Activated CD4-positive, alpha-beta T cell treated with anti-CD3 and anti-CD28 coated beads for 36 hours (primary cell): ENCODE results near the gene NRAP. TPM values are rescaled to one million over a fixed set of nuclear protein-coding genes. Genes with fewer than 3 reads are reported as not detected.

Experiments used
- ATAC-seq: fragments of 200-7000 bp; cut with Tn5 transposase; one replicate; pipeline ENCODE4 v1.10.0; 2021; ENCODE audit warnings: mild to moderate bottlenecking, moderate library complexity
- CTCF ChIA-PET: fragments of 350-600 bp; sonication (Branson Sonifier 250); formaldehyde crosslinking; loops from one replicate; lab custom pipeline; 2021; ENCODE audit warnings: antibody characterized with exemption; lab: Charles Lee
- POLR2A ChIA-PET: fragments of 350-600 bp; sonication (Branson Sonifier 250); formaldehyde crosslinking; loops from one replicate; lab custom pipeline; 2021; ENCODE audit warnings: antibody characterized with exemption, inconsistent platforms; lab: Charles Lee
- DNase-seq: peaks from one replicate; pipeline ENCODE4 v3.0.0-alpha.2; 2020
- H3K27ac Mint-ChIP-seq: one replicate; pipeline ENCODE4 v1.8.0; 2021; ENCODE audit warnings: mixed read lengths
- H3K27me3 Mint-ChIP-seq: one replicate; pipeline ENCODE4 v1.8.0; 2021; ENCODE audit warnings: mixed read lengths
- H3K36me3 Mint-ChIP-seq: one replicate; pipeline ENCODE4 v1.8.0; 2021; ENCODE audit warnings: low read depth, mixed read lengths
- H3K4me1 Mint-ChIP-seq: one replicate; pipeline ENCODE4 v1.8.0; 2021; ENCODE audit warnings: mixed read lengths
- H3K4me3 Mint-ChIP-seq: one replicate; pipeline ENCODE4 v1.8.0; 2021; ENCODE audit warnings: mild to moderate bottlenecking, moderate library complexity, mixed read lengths
- H3K9me3 Mint-ChIP-seq: one replicate; pipeline ENCODE4 v1.8.0; 2021; ENCODE audit warnings: low read depth, mixed read lengths
- intact Hi-C, 2 experiments: fragments of 100-400 bp; cut with DNase I in 1 of 2; cut with micrococcal nuclease in 1 of 2; formaldehyde crosslinking; loops; one replicate each; pipeline versions ENCODE4 v1.14.2 to v1.15.1; 2022 to 2024; cut with DNase I, micrococcal nuclease
- total RNA-seq, 2 experiments: library from RNA; stranded (reverse); gene quantifications; one replicate each; pipeline ENCODE4 v1.2.3, GENCODE V29; 2021

The NRAP gene
- total RNA-seq, 2 experiments from 2014 or later = not detected

- no peak overlapping the region for H3K4me3 Mint-ChIP-seq
- ATAC-seq = no peak
These were observed 11.9 kb downstream of the NRAP start for GRCh38 chr10:113651898-113652297.

GRCh38 chr10:113651021-113651420 is 12.8 kb downstream of the NRAP start:
- ChIA-PET CTCF (no interaction called here), POLR2A (no interaction called here)
- no peaks in the 10 kb centered on the region for H3K9me3 Mint-ChIP-seq
- no peaks in the 10 kb centered on the region for H3K4me1 Mint-ChIP-seq
- H3K27me3 Mint-ChIP-seq = peaks cover 13% of the 10 kb centered on the region
- ATAC-seq = no peak
- no peak overlapping the region for H3K27ac Mint-ChIP-seq
- no peaks in the 10 kb centered on the region for H3K36me3 Mint-ChIP-seq
- DNase-seq = no peak
- intact Hi-C loops = no loop called here
- no peak overlapping the region for H3K4me3 Mint-ChIP-seq

More at GRCh38 chr10:113651898-113652297, 11.9 kb downstream of the NRAP start:
- no peak for DNase-seq
- Mint-ChIP-seq H3K9me3 (no peaks in the 10 kb centered on the region), H3K4me1 (no peaks in the 10 kb centered on the region), H3K27ac (no peak overlapping the region), H3K27me3 (peaks cover 14% of the 10 kb centered on the region), H3K36me3 (no peaks in the 10 kb centered on the region)
- CTCF ChIA-PET = no interaction called here
- intact Hi-C loops = no loop called here
- POLR2A ChIA-PET = interaction anchor here (0.6 kb wide), 1 partner anchor 638 kb away, joined by 3 read pairs; no protein-coding TSS in a partner anchor

- ATAC-seq = no peak
- Mint-ChIP-seq H3K27ac (no peak overlapping the region), H3K36me3 (no peaks in the 10 kb centered on the region), H3K27me3 (peaks cover 15% of the 10 kb centered on the region), H3K4me3 (no peak overlapping the region), H3K9me3 (no peaks in the 10 kb centered on the region), H3K4me1 (no peaks in the 10 kb centered on the region)
- ChIA-PET POLR2A (no interaction called here), CTCF (interaction anchor here (1.4 kb wide), 1 partner anchor 10 kb away, joined by 3 read pairs; no protein-coding TSS in a partner anchor)
- intact Hi-C loops = no loop called here
- DNase-seq = no peak
These were observed 13.7 kb downstream of the NRAP start for GRCh38 chr10:113650172-113650571.

- Mint-ChIP-seq H3K4me1 (no peaks in the 10 kb centered on the region), H3K27me3 (peaks cover 14% of the 10 kb centered on the region), H3K4me3 (no peak overlapping the region), H3K9me3 (no peaks in the 10 kb centered on the region), H3K27ac (no peak overlapping the region), H3K36me3 (no peaks in the 10 kb centered on the region)
- ChIA-PET CTCF (no interaction called here), POLR2A (no interaction called here)
- intact Hi-C loops = no loop called here
- ATAC-seq (no peak), DNase-seq (no peak)
These were observed 15.4 kb downstream of the NRAP start for GRCh38 chr10:113648478-113648877.

GRCh38 chr10:113647812-113648211 is 16.0 kb downstream of the NRAP start:
- Mint-ChIP-seq H3K4me3 (no peak overlapping the region), H3K27me3 (peaks cover 15% of the 10 kb centered on the region), H3K36me3 (no peaks in the 10 kb centered on the region), H3K9me3 (no peaks in the 10 kb centered on the region), H3K27ac (no peak overlapping the region), H3K4me1 (no peaks in the 10 kb centered on the region)
- CTCF ChIA-PET = no interaction called here
- POLR2A ChIA-PET = no interaction called here
- ATAC-seq (no peak), DNase-seq (no peak)
- intact Hi-C loops = no loop called here

- Mint-ChIP-seq H3K9me3 (no peaks in the 10 kb centered on the region), H3K27me3 (peaks cover 20% of the 10 kb centered on the region), H3K27ac (no peak overlapping the region), H3K4me1 (no peaks in the 10 kb centered on the region), H3K36me3 (no peaks in the 10 kb centered on the region), H3K4me3 (no peak overlapping the region)
- intact Hi-C loops = no loop called here
- ChIA-PET POLR2A (no interaction called here), CTCF (no interaction called here)
- DNase-seq (no peak), ATAC-seq (no peak)
These were observed 17.3 kb downstream of the NRAP start for GRCh38 chr10:113646336-113647201.

- Mint-ChIP-seq H3K27me3 (peaks cover 25% of the 10 kb centered on the region), H3K4me1 (no peaks in the 10 kb centered on the region), H3K36me3 (no peaks in the 10 kb centered on the region), H3K4me3 (no peak overlapping the region), H3K9me3 (no peaks in the 10 kb centered on the region), H3K27ac (no peak overlapping the region)
- POLR2A ChIA-PET = no interaction called here
- ATAC-seq = no peak
- intact Hi-C loops = no loop called here
- CTCF ChIA-PET = no interaction called here
- DNase-seq = no peak
These were observed 19.4 kb downstream of the NRAP start for GRCh38 chr10:113644185-113645120.

GRCh38 chr10:113643183-113643582 is 20.7 kb downstream of the NRAP start:
- intact Hi-C loops = no loop called here
- ATAC-seq (no peak), DNase-seq (no peak)
- Mint-ChIP-seq H3K27ac (no peak overlapping the region), H3K27me3 (peaks cover 27% of the 10 kb centered on the region), H3K4me3 (no peak overlapping the region), H3K36me3 (no peaks in the 10 kb centered on the region), H3K9me3 (no peaks in the 10 kb centered on the region), H3K4me1 (no peaks in the 10 kb centered on the region)
- CTCF ChIA-PET = no interaction called here
- POLR2A ChIA-PET = no interaction called here

- Mint-ChIP-seq H3K9me3 (no peaks in the 10 kb centered on the region), H3K4me3 (no peak overlapping the region)
- DNase-seq = no peak
These were observed 22.1 kb downstream of the NRAP start for GRCh38 chr10:113641702-113642101.

GRCh38 chr10:113639966-113640365 is 23.9 kb downstream of the NRAP start:
- ATAC-seq = no peak
- Mint-ChIP-seq H3K36me3 (no peaks in the 10 kb centered on the region), H3K27ac (no peak overlapping the region), H3K9me3 (no peaks in the 10 kb centered on the region), H3K4me1 (no peaks in the 10 kb centered on the region), H3K27me3 (peaks cover 32% of the 10 kb centered on the region), H3K4me3 (no peak overlapping the region)
- intact Hi-C loops = no loop called here
- ChIA-PET POLR2A (no interaction called here), CTCF (interaction anchor here (1.0 kb wide), 1 partner anchor 10 kb away, joined by 3 read pairs; no protein-coding TSS in a partner anchor)
- no peak for DNase-seq

More at GRCh38 chr10:113641702-113642101, 22.1 kb downstream of the NRAP start:
- intact Hi-C loops = no loop called here
- peaks cover 25% of the 10 kb centered on the region for H3K27me3 Mint-ChIP-seq
- POLR2A ChIA-PET = no interaction called here
- no peaks in the 10 kb centered on the region for H3K36me3 Mint-ChIP-seq
- no peak overlapping the region for H3K27ac Mint-ChIP-seq
- CTCF ChIA-PET = no interaction called here
- H3K4me1 Mint-ChIP-seq = no peaks in the 10 kb centered on the region
- no peak for ATAC-seq

GRCh38 chr10:113631684-113632367 is 32.0 kb downstream of the NRAP start:
- ATAC-seq (no peak), DNase-seq (no peak)
- intact Hi-C loops = no loop called here
- H3K27me3 Mint-ChIP-seq = peaks cover 11% of the 10 kb centered on the region
- no peaks in the 10 kb centered on the region for H3K36me3 Mint-ChIP-seq
- no peaks in the 10 kb centered on the region for H3K4me1 Mint-ChIP-seq
- no peak overlapping the region for H3K4me3 Mint-ChIP-seq
- POLR2A ChIA-PET = no interaction called here
- CTCF ChIA-PET = no interaction called here
- no peaks in the 10 kb centered on the region for H3K9me3 Mint-ChIP-seq
- no peak overlapping the region for H3K27ac Mint-ChIP-seq
